GM10248 (cell line): ENCODE measurements around the gene CACUL1.
A peak's percentile ranks its signal among the peaks of the same experiment; 100 is the strongest.

ENCODE experiments used
- CTCF ChIA-PET: fragments of 300-600 bp; sonication (Branson Sonifier 250); formaldehyde crosslinking; extraction: SDS; loops from one replicate; lab custom pipeline; 2021; ENCODE audit warnings: antibody characterized with exemption; lab: Yijun Ruan, JAX
- POLR2A ChIA-PET: fragments of 350-650 bp; sonication (Branson Sonifier 250); formaldehyde crosslinking; extraction: SDS; loops from one replicate; lab custom pipeline; 2020; ENCODE audit warnings: antibody characterized with exemption; lab: Yijun Ruan, JAX
- DNase-seq: peaks from one replicate; pipeline ENCODE4 v3.0.0; 2012; ENCODE audit errors: extremely low spot score
- CTCF ChIP-seq: IDR thresholded peaks from 2 replicates; pipeline ENCODE4 v1.5.1; 2012; ENCODE audit warnings: mild to moderate bottlenecking, low read depth; ENCODE audit errors: extremely low read depth, missing control alignments, control extremely low read depth

Gene CACUL1

GRCh38 chr10:118737603-118738302 lies 17.0 kb downstream of the CACUL1 start:
- CTCF ChIA-PET = interaction anchor here (0.9 to 1.4 kb wide), 3 partner anchors 9 to 44 kb away, joined by 3 to 6 read pairs (median 3); no protein-coding TSS in a partner anchor
- no peak for DNase-seq
- POLR2A ChIA-PET = no interaction called here
- no peak for TF ChIP-seq CTCF

GRCh38 chr10:118735294-118735693 lies 19.5 kb downstream of the CACUL1 start:
- no peak for DNase-seq
- ChIA-PET CTCF (interaction anchor here (1.3 to 6.3 kb wide), 5 partner anchors 10 to 167 kb away, joined by 3 to 51 read pairs (median 5); partner anchors contain the start of gene CACUL1), POLR2A (no interaction called here)
- no peak for TF ChIP-seq CTCF

- DNase-seq = no peak
- ChIA-PET CTCF (interaction anchor here (2.1 to 6.3 kb wide), 3 partner anchors 12 to 20 kb away, joined by 6 to 51 read pairs (median 6); partner anchors contain the start of gene CACUL1), POLR2A (no interaction called here)
- no peak for TF ChIP-seq CTCF
Measured at GRCh38 chr10:118734475-118734874, 20.3 kb downstream of the CACUL1 start.

- TF ChIP-seq CTCF = no peak
Measured at GRCh38 chr10:118732245-118733165, 22.3 kb downstream of the CACUL1 start.

GRCh38 chr10:118730756-118731456 lies 23.9 kb downstream of the CACUL1 start:
- CTCF ChIA-PET = interaction anchor here (6.3 kb wide), 1 partner anchor 10 kb away, joined by 51 read pairs; no protein-coding TSS in a partner anchor
- no peak for TF ChIP-seq CTCF
- DNase-seq = no peak
- POLR2A ChIA-PET = no interaction called here

More at GRCh38 chr10:118732245-118733165, 22.3 kb downstream of the CACUL1 start:
- DNase-seq = no peak
- CTCF ChIA-PET = interaction anchor here (2.2 to 6.3 kb wide), 2 partner anchors 11 to 22 kb away, joined by 6 to 51 read pairs; partner anchors contain the start of gene CACUL1
- POLR2A ChIA-PET = no interaction called here

- CTCF ChIA-PET = interaction anchor here (1.8 kb wide), 1 partner anchor 10 kb away, joined by 9 read pairs; no protein-coding TSS in a partner anchor
- DNase-seq = peak; percentile 44
Measured at GRCh38 chr10:118729641-118730258, 25.0 kb downstream of the CACUL1 start.

More at GRCh38 chr10:118729641-118730258, 25.0 kb downstream of the CACUL1 start:
- TF ChIP-seq CTCF = no peak
- POLR2A ChIA-PET = no interaction called here
